Stimulated activated naive CD4-positive, alpha-beta T cell treated with Interleukin-2 at 50 U/mL for 16 hours (primary cell): ENCODE results near the gene KIZ.

ENCODE experiments used
- DNase-seq: peaks from one replicate; lab custom pipeline; 2025; lab: John Stamatoyannopoulos, UW

KIZ gene

DNA sequence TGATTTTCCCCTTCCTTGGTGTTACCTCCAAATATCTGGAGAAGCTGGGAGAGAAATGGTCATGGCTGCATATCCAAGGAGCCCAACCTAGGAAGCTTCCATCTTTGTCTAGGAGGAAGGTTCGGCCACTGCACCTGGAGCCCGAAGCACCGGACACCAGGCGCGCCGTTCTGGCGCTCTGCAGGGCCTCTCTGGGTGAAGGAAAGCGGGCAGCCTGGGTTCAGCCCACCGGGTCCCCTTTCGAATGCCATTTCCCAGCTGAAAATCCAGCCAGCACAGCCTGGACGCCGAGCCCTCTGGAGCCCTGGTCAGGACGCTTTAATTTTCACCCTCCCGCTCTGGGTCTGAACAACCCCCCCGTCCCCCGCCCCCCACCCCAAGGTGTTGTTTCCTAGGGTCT is 21.0 kb upstream of the KIZ start:
- DNase-seq, result no peak

DNA sequence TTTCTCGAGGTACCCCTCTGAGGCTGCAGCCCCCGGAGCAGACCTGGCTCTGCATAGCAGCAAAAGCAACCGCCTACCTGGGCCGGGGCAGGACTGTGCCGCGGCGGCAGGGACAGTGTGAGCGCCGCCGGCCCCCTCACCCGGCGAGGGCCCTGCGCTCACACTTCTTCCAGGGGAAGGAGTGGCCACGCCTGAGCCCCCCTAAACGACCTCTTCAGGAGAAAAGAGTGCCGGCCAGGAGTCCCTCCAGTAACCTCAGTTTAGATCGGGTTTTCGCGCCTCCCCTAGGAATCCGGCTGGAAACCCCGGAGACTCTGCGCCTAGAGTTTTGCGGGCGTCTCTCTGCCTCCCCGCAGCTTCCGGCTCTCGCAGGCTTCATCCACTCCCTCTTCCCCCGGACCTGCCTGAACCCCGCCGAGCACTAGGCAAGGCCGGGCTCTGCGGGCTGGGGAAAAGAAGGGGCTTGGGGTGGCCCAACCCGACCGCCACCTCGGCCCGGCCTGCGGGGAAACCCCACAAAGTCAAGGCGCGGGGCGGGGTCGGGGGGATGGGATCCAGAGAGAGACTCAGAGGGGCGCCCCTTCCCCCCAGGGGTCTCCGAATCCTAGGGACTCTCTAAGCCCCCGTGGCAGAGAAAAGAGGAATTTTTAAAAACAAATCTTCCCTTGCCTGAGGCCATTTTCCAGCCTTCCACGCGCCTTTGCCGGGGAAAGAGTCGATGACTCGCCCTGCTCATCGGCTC is 20.3 kb upstream of the KIZ start:
- DNase-seq, result no peak

DNA sequence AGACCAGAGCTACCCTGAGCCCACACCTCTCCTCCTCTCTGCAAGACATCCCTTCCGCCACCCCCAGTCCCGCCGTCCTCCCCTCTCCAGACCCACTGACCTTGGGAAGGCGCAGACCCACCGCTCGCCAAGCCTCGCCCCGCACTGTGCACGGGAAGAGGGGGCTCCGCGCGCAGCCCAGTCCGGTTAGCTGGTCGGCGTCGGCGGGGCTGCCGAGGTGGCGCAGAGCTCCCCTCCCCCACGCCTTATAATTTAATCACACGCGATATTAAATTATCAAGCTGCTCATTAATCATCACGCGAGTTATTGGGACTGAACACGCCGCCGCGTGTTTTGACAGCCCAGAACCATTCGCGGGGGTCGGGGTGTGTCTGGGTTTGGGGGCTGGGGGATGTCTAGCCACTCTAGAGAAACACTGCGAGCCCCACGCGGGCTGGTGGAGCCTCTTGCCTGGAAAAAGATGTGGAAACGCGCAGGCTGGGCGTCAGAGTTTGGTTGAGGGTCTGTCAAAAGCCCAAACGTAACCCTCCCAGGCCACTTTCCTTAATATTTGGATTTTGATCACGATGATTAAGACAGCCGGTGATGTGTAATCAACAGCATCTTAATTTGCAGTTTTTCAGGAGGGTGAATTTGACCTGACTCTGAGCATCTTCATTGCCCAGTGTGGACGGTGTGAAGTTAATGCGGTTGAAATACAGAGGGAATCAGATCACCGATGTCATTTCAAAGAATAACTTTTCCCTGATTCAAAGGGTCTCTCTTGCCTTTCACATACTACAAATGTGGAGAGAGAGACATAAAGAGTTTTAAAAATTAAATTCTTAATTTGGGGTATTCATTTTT is 19.5 kb upstream of the KIZ start, which contains the start of gene LINC00237:
LINC00237 (minus strand) TSS at position 188 of the 847 bp plus-strand sequence.
- no peak for DNase-seq

DNA sequence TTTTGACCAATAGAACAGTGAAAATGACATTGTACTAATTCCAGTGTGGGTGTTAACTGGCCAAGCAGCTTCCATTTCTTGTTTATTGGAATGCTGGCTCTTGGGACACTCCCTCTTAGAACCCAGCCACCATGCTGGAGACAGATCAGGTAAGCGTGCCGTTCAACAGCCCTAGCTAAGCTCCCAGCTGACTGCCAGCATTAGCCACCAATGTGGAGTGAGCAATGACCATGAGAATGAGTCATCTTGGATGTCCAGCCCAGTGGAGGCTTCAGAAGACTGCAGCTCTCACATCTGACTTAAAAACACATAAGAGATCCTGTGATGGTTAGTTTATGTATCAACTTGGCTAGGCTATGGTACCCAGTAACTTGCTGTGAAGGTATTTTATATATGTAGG is 16.7 kb upstream of the KIZ start:
- DNase-seq, result no peak

DNA sequence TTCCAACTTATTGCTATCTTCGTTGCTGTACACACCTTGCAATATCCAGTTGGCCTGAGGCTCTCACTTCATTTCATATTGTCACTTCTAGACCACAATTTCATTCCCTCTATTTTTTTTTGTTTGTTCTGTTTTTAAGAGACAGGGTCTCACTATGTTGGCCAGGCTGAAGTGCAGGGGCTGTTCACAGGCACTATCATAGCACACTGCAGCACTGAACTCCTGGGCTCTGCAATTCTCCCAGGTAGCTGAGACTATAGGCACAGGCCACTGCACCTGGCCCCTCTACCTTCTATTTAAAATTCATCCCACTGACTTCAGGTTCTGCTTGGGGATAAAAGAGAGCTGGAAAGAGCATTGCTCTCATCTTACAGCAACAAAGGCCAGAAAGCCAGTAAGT is 15.1 kb upstream of the KIZ start:
- no peak for DNase-seq

DNA sequence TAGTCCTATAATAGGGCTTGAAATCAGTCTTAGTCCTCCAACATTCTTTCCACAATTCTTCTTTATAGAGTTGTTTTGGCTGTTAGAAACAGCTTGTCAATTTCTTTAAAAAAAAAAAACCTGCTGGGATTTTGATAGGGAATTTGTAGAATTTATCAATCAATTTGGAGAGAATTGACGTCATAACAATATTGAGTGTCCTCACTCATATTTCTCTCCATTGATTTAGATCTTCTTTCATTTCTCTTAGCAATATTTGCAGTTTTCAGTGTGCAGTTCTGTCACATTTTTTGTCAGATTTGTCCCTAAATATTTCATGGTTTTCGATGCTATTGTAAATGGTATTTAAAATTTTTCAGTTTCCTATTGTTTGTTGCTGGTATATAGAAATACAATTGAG is 14.5 kb upstream of the KIZ start:
- DNase-seq, result no peak

DNA sequence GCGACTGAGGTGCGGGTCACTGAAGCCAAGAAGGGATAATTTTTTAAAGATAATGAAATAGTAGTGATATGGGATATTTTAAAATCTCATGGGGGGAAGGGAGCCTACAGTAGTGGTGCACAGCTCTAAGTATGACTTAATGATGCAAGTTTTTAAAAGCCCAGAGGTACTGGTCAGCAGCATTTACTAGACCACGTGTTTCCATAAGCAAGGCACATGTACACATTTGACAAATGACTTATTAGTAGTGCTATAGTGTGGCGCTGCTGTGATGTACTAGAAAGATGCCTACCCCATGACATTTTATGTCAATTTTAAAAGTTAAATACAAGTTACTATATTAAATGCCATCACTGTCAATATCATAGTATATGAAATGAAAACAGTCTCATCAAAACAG is 12.2 kb upstream of the KIZ start:
- DNase-seq, result no peak

DNA sequence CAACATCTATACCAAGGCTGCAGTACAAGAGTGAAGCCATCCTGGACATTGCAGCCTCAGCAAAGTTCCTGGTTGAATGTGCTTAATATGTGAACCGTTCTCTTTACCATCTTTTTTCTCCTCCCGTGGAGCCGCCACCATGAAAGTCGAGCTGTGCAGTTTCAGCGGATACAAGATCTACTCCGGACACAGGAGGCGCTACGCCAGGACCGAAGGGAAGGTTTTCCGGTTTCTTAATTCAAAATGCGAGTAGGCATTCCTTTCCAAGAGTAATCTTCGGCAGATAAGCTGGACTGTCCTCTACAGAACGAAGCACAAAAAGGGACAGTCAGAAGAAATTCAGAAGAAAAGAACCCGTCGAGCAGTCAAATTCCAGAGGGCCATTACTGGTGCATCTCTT is 11.3 kb upstream of the KIZ start:
- no peak for DNase-seq

DNA sequence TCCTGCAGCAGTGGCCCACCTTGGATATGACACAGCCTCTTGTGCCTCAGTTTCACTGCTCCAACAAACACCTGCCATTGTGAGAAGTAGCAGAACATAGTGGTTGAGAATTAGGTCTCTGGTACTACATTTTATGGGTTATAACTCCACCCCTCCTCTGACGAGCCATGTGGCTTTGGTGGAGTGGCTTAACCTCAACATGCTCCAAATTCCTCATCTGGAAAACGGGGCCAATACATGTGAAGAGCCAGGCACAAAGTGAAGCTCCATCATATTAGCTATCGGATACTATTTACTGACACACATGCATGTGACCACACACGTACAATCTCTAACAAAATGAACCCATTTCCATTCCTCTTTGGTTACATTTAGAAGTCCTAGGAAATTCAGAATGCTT is 8.4 kb upstream of the KIZ start:
- no peak for DNase-seq

DNA sequence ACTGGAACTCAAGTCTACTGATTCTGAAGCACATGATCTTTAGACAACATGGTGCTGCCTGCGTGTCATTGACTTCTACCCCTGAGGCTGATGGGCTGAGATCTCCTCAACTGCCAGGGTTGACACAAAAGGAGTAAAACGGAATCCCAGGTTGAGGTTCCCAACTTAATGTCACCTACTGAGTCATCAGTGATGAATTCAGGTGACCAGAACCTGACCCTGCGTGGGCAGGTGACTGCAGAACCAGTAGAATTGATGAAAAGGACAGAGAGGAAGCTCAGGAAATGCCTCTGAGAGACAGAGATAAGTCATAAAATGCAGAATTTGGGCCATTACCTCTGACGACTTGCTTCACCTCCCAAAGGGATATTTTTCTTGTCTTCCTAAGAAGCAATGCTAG is 7.7 kb upstream of the KIZ start:
- no peak for DNase-seq

DNA sequence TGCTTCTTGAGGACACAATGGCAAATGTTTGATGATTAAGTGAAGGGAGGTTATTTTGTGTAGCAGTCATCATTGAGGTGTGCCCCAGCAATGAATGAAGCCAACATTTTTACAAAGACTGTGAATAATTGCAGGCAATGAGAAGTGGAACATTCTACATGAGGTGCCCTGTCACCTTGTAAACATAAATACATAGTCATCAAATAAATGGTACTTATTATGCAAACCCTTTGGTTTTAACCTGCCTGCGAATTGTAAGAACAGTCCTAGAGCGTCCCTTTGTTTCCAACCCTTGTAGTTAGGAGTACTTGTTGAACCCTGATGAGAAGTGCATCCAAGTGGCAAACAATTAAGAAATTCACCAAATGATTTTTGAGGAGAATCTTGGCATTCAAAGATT is 7.1 kb upstream of the KIZ start:
- DNase-seq, result no peak

DNA sequence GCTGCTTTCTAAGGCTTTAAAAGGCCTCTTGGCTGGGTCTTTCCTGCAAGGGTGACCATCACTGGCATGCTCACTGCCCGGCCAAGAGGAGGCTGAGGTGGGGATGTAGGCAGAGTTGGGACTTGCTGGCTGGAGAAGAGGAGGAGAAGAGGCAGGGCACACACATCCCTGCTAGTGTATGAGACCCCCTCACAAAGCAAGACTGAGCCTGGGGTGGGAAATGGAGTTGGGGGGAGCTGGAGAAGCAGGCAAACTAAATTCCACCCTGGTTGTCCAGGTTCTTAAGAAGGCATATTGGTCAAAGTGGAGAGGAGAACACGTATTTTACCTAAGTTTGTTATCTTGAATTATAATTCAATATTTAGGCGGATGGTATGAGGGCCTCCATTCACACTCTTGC is 1.7 kb upstream of the KIZ start:
- no peak for DNase-seq

DNA sequence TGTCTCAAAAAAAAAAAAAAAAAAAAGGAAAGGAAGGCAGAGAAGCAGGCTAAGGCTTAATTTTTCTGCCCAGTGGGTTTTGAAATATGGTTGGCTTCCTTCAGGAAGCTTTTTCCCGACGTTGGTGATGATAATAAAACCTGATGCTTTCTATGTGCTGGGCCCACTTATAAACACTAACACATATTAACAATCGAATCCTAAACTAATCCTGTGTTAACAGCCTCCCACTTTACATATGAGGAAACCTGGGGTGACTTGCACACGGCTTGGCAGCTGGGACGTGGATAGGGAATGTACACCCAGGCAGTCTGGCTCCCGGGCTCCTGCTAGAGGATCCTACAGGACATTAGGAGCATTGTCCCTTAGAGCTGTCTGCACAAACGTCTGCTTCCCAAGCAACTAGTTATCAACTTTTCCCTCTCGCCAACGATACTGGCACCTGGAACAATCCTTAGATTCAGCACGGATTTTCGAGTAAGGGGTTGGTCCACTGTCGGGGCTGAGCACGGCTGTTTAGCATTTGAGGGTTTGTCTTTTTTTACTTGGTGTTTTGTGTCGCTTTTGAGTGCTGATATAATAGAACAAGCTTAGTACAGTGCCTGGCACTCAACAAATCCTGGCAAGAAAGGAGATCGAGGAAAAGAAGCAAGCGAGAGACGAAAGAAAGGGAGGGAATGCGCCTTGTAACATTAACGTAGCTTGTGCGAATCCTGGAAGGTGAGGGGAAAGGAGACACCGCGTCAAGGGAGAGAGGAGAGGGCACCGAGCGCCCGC is 622 bp upstream of the KIZ start:
- DNase-seq, result no peak

DNA sequence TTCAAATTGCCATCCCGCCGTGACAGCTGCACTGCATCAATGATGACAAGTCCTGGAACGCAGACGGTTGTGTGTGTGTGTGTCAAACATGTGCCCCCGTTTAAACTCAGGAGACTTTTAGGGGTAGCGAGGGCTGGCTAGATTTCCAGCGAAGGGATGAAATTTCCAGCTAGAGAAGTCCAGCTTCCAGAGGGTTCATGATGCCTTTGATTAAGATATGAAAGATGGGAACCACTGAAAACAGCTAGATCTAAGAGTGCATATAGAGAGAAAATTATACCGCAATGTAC is 644 bp downstream of the KIZ start:
- no peak for DNase-seq

DNA sequence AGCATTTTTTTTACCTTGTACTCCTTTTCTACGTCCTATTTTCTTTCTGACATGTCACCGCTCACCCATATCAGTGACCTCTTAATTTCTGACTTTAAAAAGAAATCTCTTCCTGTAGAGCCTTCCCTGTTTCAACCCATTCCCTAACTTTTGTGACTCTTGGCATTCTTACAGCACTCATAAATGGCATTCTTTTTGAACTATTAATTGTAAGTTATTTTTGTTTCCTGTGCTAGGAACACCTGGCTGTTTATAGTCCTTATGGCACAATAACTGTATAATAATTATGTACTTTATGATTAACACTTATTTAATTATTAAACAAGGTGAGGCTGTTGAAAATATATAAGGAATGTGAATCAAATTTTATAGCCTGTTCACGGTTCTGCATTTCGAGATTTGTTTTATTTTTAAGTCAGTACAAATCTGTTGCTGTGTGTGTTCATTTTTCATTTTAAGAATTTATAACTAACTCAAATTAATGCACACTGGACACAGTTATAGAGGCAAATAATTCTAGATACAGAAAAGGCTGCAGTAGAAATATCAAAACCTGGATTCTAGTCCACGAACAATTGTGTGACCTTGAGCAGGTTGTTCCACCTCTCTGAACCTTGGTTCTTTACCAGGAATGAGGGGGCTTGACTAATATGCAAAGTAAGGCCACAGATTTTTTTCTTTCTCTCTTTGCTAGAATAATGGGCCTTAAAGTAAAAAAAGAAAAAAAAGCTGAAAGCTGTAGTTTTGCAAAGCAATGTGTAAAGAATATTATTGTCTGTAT is 1.5 kb downstream of the KIZ start:
- DNase-seq, result no peak

DNA sequence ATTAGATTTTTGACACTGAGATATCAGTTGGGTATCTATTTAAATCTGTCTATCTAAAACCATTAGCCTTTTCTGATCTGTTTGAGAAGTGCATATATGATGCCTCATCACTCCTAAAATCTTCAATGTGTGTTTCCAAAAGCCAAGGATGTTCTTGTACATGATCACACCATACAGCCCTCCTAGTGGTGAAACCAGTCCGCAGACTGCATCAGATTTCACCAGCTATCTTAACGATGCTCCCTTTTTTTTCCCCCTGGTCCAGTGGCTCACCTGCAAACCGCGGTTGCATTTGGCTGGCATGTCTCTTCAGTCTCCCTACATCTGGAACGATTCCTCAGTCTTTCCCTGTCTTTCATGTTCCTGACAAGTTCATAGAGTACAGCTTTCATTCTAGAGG is 4.0 kb downstream of the KIZ start:
- no peak for DNase-seq

DNA sequence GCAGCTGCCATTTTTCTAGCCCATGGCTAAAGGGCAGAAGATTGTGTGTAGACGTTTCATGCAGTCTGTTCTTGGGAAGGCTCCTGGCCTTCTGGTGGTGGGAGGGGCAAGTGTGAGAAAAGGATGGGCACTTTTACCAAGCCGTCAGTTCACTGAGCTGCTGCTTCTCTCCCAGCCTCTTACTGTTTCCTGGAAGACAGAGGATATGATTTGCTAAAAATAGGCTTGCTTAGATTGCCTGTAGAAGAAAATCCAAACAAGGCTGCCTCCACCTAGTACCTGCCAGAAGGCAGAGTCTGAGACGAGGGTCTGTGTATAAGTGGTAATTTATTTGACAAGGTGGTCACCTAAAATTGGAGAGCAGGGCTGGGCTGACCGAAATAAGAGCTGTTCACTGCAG is 7.5 kb downstream of the KIZ start:
- DNase-seq, result no peak

DNA sequence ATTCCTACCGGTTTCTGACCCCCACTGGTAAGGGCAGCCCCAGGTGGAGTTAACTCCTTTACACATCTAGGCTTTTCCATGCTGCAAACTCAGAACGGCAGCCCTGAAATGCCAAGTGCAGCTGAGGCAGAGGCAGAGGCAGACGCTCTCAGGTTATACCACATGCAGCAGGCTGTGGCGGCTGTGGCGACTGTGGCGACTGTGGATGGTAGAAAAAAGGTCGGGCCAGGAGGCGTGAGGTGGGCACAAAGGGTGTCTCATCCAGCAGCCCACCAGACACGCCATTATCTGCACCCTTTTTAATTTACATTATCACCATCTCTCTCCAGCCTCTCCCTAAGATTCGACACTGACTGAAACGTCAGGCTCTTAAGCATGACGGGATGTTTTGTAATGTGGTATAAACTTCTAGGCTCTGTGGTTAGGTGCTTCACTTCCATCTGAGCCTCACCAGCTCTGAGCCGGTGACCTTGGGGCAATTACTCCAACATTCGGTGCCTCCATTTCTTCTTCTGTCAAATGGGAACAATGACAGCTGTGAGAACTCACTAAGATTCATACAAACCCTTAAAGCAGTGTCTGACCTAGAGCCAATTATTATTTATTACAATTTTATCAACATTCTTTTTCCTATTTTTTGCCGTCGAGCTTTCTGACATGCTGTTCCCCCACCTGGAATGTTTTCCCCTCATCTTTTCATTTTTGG is 8.2 kb downstream of the KIZ start:
- no peak for DNase-seq

DNA sequence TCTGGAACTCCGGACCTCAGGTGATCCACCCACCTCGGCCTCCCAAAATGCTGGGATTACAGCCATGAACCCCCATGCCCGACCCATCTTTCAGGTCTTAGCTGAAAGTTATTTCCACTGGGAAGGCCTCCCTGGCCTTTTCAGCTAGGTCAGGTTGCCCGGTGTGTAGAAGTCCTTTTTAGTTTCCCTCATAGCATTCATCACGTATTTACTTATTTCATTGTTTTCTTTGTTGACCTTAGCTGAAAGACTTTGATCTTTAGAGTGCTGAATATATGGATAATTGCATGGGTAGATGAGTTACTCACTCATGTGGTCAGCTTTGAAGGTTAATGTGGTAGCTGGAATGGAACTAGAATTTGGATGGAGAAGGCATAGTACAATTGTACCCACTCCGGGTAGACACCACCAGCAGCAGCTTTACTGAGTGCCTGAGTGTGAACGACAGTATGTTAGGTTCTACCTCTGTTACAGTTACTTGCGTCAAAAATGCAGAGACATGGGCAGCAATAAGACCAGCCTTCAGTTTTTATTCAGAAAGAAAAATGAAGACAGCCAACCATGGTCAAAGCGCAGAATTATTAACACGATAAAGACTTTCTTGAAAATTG is 9.1 kb downstream of the KIZ start:
- no peak for DNase-seq

DNA sequence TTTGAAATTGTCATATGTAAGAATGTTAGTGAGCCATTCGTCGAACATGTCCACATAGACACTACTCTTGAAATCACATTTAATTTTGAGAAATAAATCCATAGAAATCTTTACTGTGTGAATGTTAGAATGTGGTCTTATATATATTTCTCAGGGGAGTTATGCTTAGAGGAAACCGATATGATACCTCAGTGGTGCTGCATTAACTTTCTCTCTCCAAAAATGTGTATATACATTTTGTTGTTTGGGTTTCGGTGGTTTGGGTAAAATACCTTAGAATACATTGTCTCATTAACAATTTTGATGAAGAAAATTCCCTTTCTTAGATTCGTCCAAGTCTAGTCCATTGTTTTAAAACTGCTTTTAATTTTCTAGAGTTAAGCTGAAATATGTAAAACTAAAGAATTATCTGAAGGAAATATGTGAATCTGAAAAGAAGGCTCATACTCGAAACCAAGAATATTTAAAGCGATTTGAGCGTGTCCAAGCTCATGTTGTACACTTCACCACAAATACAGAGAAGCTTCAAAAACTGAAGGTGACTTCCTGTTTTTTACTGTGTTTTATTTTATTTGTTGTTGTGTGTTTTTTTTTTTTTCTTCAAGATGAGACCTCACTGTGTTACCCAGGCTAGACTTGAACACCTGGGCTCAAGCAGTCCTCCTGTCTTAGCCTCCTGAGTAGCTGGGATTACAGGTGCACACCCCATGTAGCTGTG is 10.3 kb downstream of the KIZ start:
- DNase-seq, result no peak

DNA sequence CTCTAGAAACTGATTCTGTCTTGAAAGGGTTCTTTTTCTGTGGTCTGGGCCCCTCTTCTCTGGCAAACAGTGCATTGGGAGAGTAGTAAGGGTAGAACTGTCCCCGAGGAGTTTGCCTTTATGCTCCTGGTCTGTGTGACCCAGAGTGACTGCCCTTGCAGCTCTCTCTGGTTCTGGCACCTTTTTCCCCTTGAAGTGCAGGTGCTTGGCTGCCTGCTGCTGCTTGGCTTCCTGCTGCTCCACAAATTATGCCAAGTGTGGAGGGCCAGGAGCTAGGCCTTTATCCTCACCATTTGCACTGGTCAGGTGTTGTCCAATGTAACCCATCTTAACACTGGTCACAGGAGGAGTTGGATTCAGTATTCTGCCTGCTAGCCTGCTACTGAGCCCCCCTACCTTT is 11.2 kb downstream of the KIZ start:
- DNase-seq, result no peak
